GM19455 (cell line): ENCODE measurements around the gene ZNF536.

Experiments used
- ATAC-seq: cut with Tn5 transposase; IDR thresholded peaks from one replicate; pipeline ENCODE4 v1.9.1; 2021; ENCODE audit not compliant: unreplicated experiment

Gene ZNF536

GRCh38 chr19:30593975-30594745 lies 222.0 kb downstream of the ZNF536 start:
- ATAC-seq = no peak

GRCh38 chr19:30596268-30596667 lies 224.1 kb downstream of the ZNF536 start:
- ATAC-seq = no peak

GRCh38 chr19:30596813-30597399 lies 224.7 kb downstream of the ZNF536 start:
- ATAC-seq = no peak

DNA sequence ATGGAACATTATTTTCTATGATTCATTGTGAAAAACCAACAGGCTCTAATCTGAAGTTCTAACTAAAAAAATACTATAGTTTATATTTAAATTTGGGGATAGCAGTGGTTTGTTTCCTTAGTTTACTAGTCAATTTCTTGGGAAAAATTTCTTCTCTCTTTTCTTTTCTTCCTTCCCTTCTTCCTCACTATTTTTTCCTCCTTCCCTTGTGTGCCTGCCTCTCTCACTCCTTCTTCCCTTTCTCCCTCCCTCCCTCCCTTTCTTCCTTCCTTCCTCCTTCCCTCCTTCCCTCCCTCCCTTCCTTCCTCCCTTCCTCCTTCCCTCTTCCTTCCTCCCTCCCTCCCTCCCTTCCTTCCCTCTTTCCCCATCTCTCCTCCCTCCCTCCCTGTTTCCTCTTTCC lies 226.5 kb downstream of the ZNF536 start:
- ATAC-seq = no peak

DNA sequence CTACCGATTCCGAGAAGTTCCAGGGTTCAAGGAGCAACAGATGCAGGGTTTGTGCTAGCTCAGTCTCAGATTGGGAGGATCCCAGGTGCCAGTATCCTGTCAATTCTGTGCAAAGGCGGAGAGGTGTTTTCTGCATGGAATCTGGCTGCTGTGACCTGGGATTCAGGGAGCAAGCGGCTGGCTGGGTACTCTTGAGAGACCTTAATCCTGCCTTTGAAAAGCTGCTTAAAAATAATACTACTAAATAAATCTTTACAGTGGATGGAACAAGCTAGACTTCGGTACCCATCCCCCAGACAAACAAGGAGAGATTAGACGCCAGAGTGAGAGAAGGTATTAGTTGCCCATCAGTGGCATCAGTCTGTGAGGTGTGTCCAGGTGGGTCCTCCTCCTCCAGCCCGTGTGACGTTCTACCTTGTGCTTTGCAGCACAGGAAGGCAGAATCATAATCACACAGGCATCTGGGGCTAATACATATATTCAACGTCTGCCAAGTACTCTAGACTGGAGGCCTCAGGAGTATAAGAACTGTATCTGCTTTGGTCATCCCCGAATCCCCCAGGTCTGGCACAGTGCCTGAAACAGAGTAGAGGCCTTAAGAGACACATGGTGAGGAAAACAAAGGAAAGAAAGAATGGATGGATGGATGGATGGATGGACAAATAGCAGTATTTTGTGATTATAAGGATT lies 230.6 kb downstream of the ZNF536 start:
- no peak for ATAC-seq

GRCh38 chr19:30604657-30605056 lies 232.5 kb downstream of the ZNF536 start:
- ATAC-seq = no peak

GRCh38 chr19:30605333-30605732 lies 233.1 kb downstream of the ZNF536 start:
- ATAC-seq = no peak

DNA sequence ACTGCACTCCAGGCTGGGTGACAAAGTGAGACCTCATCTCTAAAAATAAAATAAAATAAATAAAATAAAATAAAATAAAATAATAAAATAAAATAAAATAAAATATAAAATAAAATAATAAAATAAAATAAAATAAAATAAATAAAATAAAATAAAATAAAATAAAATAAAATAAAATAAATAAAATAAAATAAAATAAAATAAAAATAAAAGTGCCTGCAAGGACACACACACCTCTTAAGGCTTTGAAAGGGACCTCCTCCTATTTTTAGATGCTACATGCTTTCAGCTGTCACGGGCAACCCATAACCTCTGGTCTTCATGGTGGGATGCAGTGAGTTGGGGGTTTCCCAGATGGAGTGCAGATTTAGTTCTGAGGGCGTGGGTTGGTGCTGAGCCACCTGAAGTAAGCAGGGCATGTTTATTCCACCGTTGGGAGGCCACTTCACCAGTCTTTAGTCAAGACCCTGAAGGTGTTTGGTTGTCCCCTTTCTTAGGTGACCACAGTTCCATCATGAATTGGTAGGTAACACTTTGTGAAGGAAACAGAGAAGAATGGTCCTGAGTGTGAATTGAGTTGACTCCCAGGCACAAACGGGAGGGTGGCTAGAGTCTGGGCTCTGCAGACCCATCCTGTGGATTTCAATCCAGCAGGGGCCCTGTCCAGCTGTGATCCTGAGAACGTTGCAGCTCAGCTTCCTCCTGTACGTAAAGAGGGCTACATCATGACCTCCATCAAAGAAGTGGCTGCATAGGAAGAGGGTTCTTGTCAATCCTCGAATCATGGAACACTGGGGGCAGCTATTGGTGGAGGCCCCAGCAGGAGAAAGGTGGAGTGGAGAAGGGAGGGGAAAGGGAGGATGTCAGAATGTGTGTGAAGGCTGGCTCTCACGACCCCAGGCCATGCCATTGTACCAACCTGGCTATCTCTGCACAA lies 234.2 kb downstream of the ZNF536 start:
- no peak for ATAC-seq
